GM18909 (cell line): Measurements from ENCODE around the gene EIF2B1.

Experiments used
- ATAC-seq: cut with Tn5 transposase; IDR thresholded peaks from one replicate; pipeline ENCODE4 v1.9.1; 2021; ENCODE audit warnings: mild to moderate bottlenecking; ENCODE audit not compliant: unreplicated experiment, poor library complexity

The EIF2B1 gene

GRCh38 chr12:123576611-123577010 is 56.9 kb downstream of the EIF2B1 start:
- ATAC-seq, result no peak

GRCh38 chr12:123573870-123574269 is 59.6 kb downstream of the EIF2B1 start:
- no peak for ATAC-seq

DNA sequence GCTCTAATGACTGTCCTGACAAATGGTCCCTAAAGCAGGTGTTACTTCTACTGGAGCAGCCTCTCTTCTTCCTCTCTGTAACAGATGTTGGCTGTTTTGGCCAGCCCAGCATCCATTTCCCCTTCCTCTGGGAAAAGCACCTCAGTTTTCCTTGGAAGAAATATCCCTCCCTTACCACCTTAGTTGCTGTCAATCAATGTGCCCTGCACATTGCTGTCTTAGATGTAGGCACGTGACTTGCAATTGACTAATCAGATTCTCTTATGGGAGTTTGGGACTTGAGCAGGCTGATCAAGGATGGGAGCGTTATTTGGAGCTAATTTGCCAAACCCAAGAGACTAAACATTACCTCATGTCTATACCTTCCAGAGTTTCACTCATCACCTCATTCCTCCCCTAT is 61.1 kb downstream of the EIF2B1 start:
- no peak for ATAC-seq

GRCh38 chr12:123571343-123571813 is 62.1 kb downstream of the EIF2B1 start:
- no peak for ATAC-seq
